Measurements from ENCODE around the gene LENG8.

DNA sequence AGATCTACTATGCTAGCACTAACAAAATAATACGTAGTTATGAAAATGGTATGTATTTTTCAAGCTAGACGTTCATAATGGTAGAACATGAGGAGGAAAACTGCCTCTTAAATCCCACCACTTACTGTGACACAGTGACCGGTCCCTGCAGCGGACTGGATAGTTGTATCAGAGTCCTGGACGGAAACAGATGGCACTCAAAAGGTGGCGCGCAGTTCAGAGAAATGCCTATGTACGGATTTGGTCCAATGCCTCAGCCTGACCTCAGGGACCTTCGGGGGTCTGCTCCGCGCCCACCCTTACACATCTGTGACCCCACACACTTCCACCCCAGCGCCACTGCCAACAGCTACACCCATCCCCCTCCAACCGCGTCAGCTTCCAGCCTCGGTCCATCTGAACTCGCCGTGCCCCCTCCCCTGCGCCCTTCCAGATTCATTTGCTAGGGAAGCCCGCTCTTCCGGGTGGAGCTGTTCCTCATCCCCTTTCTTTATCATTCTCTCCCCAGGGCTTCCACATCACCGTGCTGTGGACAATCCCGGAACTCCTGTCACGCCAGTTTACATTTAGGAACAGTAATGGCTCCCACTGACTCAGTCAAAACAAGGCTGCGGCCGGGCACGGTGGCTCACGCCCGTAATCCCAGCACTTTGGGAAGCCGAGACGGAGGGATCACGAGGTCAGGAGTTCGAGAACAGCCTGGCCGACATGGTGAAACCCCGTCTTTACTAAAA is 792 bp upstream of the LENG8 start:
- TF ChIP-seq, protein P1, sequence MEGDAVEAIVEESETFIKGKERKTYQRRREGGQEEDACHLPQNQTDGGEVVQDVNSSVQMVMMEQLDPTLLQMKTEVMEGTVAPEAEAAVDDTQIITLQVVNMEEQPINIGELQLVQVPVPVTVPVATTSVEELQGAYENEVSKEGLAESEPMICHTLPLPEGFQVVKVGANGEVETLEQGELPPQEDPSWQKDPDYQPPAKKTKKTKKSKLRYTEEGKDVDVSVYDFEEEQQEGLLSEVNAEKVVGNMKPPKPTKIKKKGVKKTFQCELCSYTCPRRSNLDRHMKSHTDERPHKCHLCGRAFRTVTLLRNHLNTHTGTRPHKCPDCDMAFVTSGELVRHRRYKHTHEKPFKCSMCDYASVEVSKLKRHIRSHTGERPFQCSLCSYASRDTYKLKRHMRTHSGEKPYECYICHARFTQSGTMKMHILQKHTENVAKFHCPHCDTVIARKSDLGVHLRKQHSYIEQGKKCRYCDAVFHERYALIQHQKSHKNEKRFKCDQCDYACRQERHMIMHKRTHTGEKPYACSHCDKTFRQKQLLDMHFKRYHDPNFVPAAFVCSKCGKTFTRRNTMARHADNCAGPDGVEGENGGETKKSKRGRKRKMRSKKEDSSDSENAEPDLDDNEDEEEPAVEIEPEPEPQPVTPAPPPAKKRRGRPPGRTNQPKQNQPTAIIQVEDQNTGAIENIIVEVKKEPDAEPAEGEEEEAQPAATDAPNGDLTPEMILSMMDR (IDR thresholded peaks at IDR 0.05) = no peak
- TF ChIP-seq POLR2A (IDR thresholded peaks at IDR 0.05) = no peak

Data from thyroid gland (tissue), 4 donors.